HepG2 (cell line): Measurements from ENCODE around the gene CCNO. TPM values are rescaled to one million over a fixed set of nuclear protein-coding genes. Genes with fewer than 3 reads are reported as not detected.

ENCODE experiments used
- ATAC-seq: fragments of 200-7000 bp; cut with Tn5 transposase; 3 replicates; pipeline ENCODE4 v1.9.1; 2020; ENCODE audit warnings: mild to moderate bottlenecking, moderate library complexity
- BruUV-seq: library from RNA; stranded (reverse); fragments of 400-500 nt; replicated peaks from 2 replicates; lab custom pipeline; 2021; lab: Mats Ljungman, UMichigan
- CTCF ChIA-PET: fragments of 300-600 bp; formaldehyde crosslinking; extraction: SDS; loops from one replicate; lab custom pipeline; 2021; ENCODE audit warnings: low total read pairs, inconsistent platforms, low intra/inter-chr PET ratio; lab: Yijun Ruan, JAX
- POLR2A ChIA-PET: fragments of 350-600 bp; sonication (Branson Sonifier 250); formaldehyde crosslinking; loops from one replicate; lab custom pipeline; 2020; ENCODE audit warnings: antibody characterized with exemption, inconsistent platforms; lab: Yijun Ruan, JAX
- DNase-seq: peaks from one replicate; pipeline ENCODE4 v3.0.0-alpha.2; 2015; ENCODE audit warnings: low spot score
- FAIRE-seq: peaks from 3 replicates; lab custom pipeline; 2011; peaks lifted over from hg19 to GRCh38; lab: Jason Lieb, UNC
- H2AFZ ChIP-seq: one replicate; pipeline ENCODE4 v1.6.1; 2011; ENCODE audit warnings: low read length, inconsistent platforms
- H3K27ac ChIP-seq: fragments of 300-600 bp; 3 replicates; pipeline ENCODE4 v1.8.0; 2011; ENCODE audit warnings: mixed run types, mild to moderate bottlenecking, mixed read lengths, low read length, inconsistent platforms; ENCODE audit not compliant: insufficient read depth; ENCODE audit errors: extremely low read length
- H3K27me3 ChIP-seq, 2 experiments: fragments of 200-600 bp in 1 of 2; 2 replicates in 1 of 2; 3 replicates in 1 of 2; pipeline versions ENCODE4 v1.6.0 to v1.8.0; 2011; ENCODE audit warnings: low read length in 2 of 2, mild to moderate bottlenecking in 2 of 2, moderate library complexity in 2 of 2, inconsistent platforms in 1 of 2; ENCODE audit not compliant: insufficient read depth in 2 of 2, control insufficient read depth in 1 of 2
- H3K36me3 ChIP-seq, 2 experiments: fragments of 200-600 bp in 1 of 2; replicated peaks in 1 of 2; 2 replicates in 1 of 2; 3 replicates in 1 of 2; pipeline versions ENCODE4 v1.5.1 to v1.8.0; 2011; ENCODE audit warnings: low read length in 2 of 2, inconsistent platforms in 1 of 2; ENCODE audit not compliant: insufficient read depth in 2 of 2, control insufficient read depth in 1 of 2
- H3K4me1 ChIP-seq: 2 replicates; pipeline ENCODE4 v1.5.1; 2012; ENCODE audit warnings: low read length, inconsistent platforms; ENCODE audit not compliant: insufficient read depth
- H3K4me2 ChIP-seq: 2 replicates; pipeline ENCODE4 v1.6.0; 2011; ENCODE audit warnings: low read depth, low read length, inconsistent platforms
- H3K4me3 ChIP-seq, 3 experiments: fragments of 200-600 bp in 1 of 3; sonication (generic), shearing (Covaris generic) in 1 of 3; replicated peaks in 1 of 3; 2 replicates each; pipeline ENCODE4 v1.5.1; 2011 to 2016; ENCODE audit warnings: low read length in 3 of 3, inconsistent platforms in 2 of 3, low read depth in 2 of 3, mild to moderate bottlenecking in 2 of 3, control low read depth in 1 of 3, mixed read lengths in 1 of 3; ENCODE audit not compliant: insufficient read depth in 1 of 3
- H3K79me2 ChIP-seq: one replicate; pipeline ENCODE4 v1.6.1; 2011; ENCODE audit warnings: low read length, inconsistent platforms; ENCODE audit not compliant: insufficient read depth
- H3K9ac ChIP-seq: 2 replicates; pipeline ENCODE4 v1.6.0; 2011; ENCODE audit warnings: mild to moderate bottlenecking, low read depth, low read length, inconsistent platforms; ENCODE audit not compliant: insufficient read depth
- H3K9me3 ChIP-seq: 2 replicates; pipeline ENCODE4 v1.5.1; 2012; ENCODE audit warnings: mild to moderate bottlenecking, low read length
- H4K20me1 ChIP-seq: 2 replicates; pipeline ENCODE4 v1.6.0; 2011; ENCODE audit warnings: inconsistent platforms, mild to moderate bottlenecking, low read length, moderate library complexity; ENCODE audit not compliant: insufficient read depth
- ADNP ChIP-seq: sonication (generic); formaldehyde crosslinking; IDR thresholded peaks from 2 replicates; pipeline ENCODE4 v1.4.0; 2020; ENCODE audit warnings: missing genetic modification reagents
- AGO1 ChIP-seq: fragments of 200-400 bp; formaldehyde crosslinking; IDR thresholded peaks from 2 replicates; pipeline ENCODE4 v1.6.1; 2017; ENCODE audit warnings: mild to moderate bottlenecking, low read depth, low read length, moderate library complexity; ENCODE audit not compliant: poor library complexity, severe bottlenecking
- HMGA1 ChIP-seq: sonication (generic); formaldehyde crosslinking; conservative IDR thresholded peaks from 2 replicates; pipeline ENCODE4 v1.4.0; 2020; ENCODE audit warnings: missing genetic modification reagents
- HNRNPH1 ChIP-seq: fragments of 200-400 bp; formaldehyde crosslinking; optimal IDR thresholded peaks from 2 replicates; pipeline ENCODE3; 2017; ENCODE audit warnings: mild to moderate bottlenecking, low read depth, low read length
- MAFF ChIP-seq: IDR thresholded peaks from 2 replicates; pipeline ENCODE4 v1.6.1; 2011; ENCODE audit warnings: low read depth, low read length, improper control_type of control experiment
- MED1 ChIP-seq: sonication (generic); formaldehyde crosslinking; IDR thresholded peaks from 2 replicates; pipeline ENCODE4 v1.4.0; 2020; ENCODE audit warnings: missing genetic modification reagents
- MYC ChIP-seq: sonication (generic); formaldehyde crosslinking; IDR thresholded peaks from 2 replicates; pipeline ENCODE4 v1.9.0; 2021; ENCODE audit warnings: missing genetic modification reagents, borderline replicate concordance
- NCOA2 ChIP-seq: sonication (generic); formaldehyde crosslinking; IDR thresholded peaks from 2 replicates; pipeline ENCODE4 v1.8.0; 2022; ENCODE audit warnings: inconsistent platforms
- SSRP1 ChIP-seq: IDR thresholded peaks from 2 replicates; pipeline ENCODE4 v1.6.1; 2016; ENCODE audit warnings: control low read depth
- TFDP1 ChIP-seq: IDR thresholded peaks from 2 replicates; pipeline ENCODE4 v1.6.1; 2016; ENCODE audit warnings: missing compliant biosample characterization, missing genetic modification reagents, borderline replicate concordance
- ZBTB21 ChIP-seq: sonication (generic); formaldehyde crosslinking; IDR thresholded peaks from 2 replicates; pipeline ENCODE4 v1.4.0; 2020; ENCODE audit warnings: missing genetic modification reagents
- ZBTB33 ChIP-seq: sonication (generic); formaldehyde crosslinking; IDR thresholded peaks from 2 replicates; pipeline ENCODE4 v1.4.0; 2020; ENCODE audit warnings: missing genetic modification reagents
- ZNF343 ChIP-seq: sonication (generic); formaldehyde crosslinking; IDR thresholded peaks from 2 replicates; pipeline ENCODE4 v1.4.0; 2020; ENCODE audit warnings: mild to moderate bottlenecking, missing genetic modification reagents
- ZNF800 ChIP-seq: sonication (generic); formaldehyde crosslinking; IDR thresholded peaks from 2 replicates; pipeline ENCODE4 v1.4.0; 2020; ENCODE audit warnings: missing genetic modification reagents
- WGBS: methylation state at CpG from one replicate; pipeline ENCODE4 v1.1.6; 2017; ENCODE audit warnings: low lambda C conversion rate; 5-methylcytosine and 5-hydroxymethylcytosine counted together
- in situ Hi-C: cut with HindIII; loops from 2 replicates; pipeline ENCODE4 v1.10.0; 2017; ENCODE audit warnings: low pct_unique_long_range_greater_than_20kb; ENCODE audit not compliant: extremely low pct_ligation_motif_present
- intact Hi-C: fragments of 100-400 bp; cut with micrococcal nuclease; formaldehyde crosslinking; loops from one replicate; pipeline ENCODE4 v1.10.0; 2022; ENCODE audit not compliant: unreplicated experiment
- polyA plus RNA-seq, 8 experiments: library from polyadenylated mRNA; depleted of rRNA in 3 of 8; stranded (reverse) in 7 of 8; unstranded in 1 of 8; fragments of >200 nt; fragmentation: Illumina TruSeq in 4 of 8; extraction: Trizol in 4 of 8; gene quantifications; 2 replicates each; pipeline versions ENCODE4 v1.2.1 to v1.2.3, GENCODE V29; 2011 to 2016; ENCODE audit warnings: low read depth in 4 of 8, missing spikeins in 1 of 8, mixed read lengths in 1 of 8; ENCODE audit not compliant: insufficient read depth in 1 of 8
- total RNA-seq, 5 experiments: library from RNA; depleted of rRNA; stranded (reverse); fragments of >200 nt; fragmentation: Illumina TruSeq; extraction: Trizol; gene quantifications; 2 replicates each; pipeline ENCODE4 v1.2.3, GENCODE V29; 2016; ENCODE audit warnings: low read depth in 1 of 5

CCNO gene
- total and polyA plus RNA-seq, 2 of the 13 experiments (the other 11 are each of a cell fraction or from before 2014, with no cell fraction given) = 0.07 TPM; not detected in 1

GRCh38 chr5:55191165-55191564 is 42.2 kb downstream of the CCNO start:
- H3K4me1 ChIP-seq = peaks cover 12% of the 10 kb centered on the region
- no peak for DNase-seq
- no TSS peak for BruUV-seq
- intact Hi-C loops (no loop called here), in situ Hi-C loops (no loop called here)
- no peak overlapping the region for H3K4me2 ChIP-seq
- no peaks in the 10 kb centered on the region for H3K36me3 ChIP-seq
- H4K20me1 ChIP-seq = no peaks in the 10 kb centered on the region
- no peak for FAIRE-seq
- TF ChIP-seq ZBTB21 (CRISPR knock-in tag) (no peak), HMGA1 (CRISPR knock-in tag) (no peak), AGO1 (no peak), ZNF800 (CRISPR knock-in tag) (no peak), MYC (CRISPR knock-in tag) (no peak), NCOA2 (CRISPR knock-in tag) (no peak), MED1 (CRISPR knock-in tag) (no peak), ZNF343 (CRISPR knock-in tag) (no peak), ADNP (no peak), ZBTB33 (CRISPR knock-in tag) (no peak), SSRP1 (CRISPR knock-in tag) (no peak), TFDP1 (no peak), MAFF (no peak), HNRNPH1 (no peak)
- H3K79me2 ChIP-seq = no peaks in the 10 kb centered on the region
- H3K27me3 ChIP-seq = peaks cover 0 to 10% of the 10 kb centered on the region in 2 experiments; a peak in 3 of 5 replicates
- 12% methylated on average over 2 of the region's 2 CpGs for WGBS
- no peak overlapping the region for H3K4me3 ChIP-seq
- H3K9me3 ChIP-seq = no peaks in the 10 kb centered on the region
- ChIA-PET CTCF (no interaction called here), POLR2A (no interaction called here)
- no peak overlapping the region for H3K27ac ChIP-seq
- no peak overlapping the region for H3K9ac ChIP-seq
- no peak overlapping the region for H2AFZ ChIP-seq
- ATAC-seq = no peak
